ENCODE data around the gene SLC38A3. TPM values are rescaled to one million over a fixed set of nuclear protein-coding genes. Genes with fewer than 3 reads are reported as not detected.
A peak's percentile ranks its signal among the peaks of the same experiment; 100 is the strongest.
"Not testable (repeated sequence)": the region's sequence is repeated elsewhere in the genome, so short reads cannot be mapped to it uniquely, and the experiment has no call there.

The SLC38A3 gene
- total RNA-seq, 1 donor = 0.27 TPM

DNA sequence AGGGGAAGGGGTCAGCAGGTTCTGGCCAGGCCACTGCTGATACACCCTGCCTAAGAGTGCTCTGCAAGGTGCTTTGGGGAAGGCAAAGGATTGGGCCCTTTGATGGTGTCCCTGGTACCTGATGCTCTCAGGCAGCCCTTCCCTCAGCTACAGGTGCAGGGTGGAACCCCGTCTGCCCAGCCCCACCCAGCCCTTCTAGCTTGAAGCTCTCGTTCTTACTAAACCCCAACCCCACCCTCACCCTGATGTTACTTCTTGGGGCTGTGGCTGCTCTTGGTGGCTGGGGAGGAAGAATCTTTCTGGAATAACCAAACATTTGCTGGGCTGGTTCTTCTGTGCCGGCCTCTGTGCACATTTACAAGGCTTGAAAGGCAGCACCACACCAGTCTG, 37.3 kb downstream of the SLC38A3 start:
- no peak for DNase-seq (ENCODE audit: low read depth)
- no peak overlapping the region for H3K4me3 ChIP-seq (ENCODE audit: low read depth, low read length)
- TF ChIP-seq, protein P1, sequence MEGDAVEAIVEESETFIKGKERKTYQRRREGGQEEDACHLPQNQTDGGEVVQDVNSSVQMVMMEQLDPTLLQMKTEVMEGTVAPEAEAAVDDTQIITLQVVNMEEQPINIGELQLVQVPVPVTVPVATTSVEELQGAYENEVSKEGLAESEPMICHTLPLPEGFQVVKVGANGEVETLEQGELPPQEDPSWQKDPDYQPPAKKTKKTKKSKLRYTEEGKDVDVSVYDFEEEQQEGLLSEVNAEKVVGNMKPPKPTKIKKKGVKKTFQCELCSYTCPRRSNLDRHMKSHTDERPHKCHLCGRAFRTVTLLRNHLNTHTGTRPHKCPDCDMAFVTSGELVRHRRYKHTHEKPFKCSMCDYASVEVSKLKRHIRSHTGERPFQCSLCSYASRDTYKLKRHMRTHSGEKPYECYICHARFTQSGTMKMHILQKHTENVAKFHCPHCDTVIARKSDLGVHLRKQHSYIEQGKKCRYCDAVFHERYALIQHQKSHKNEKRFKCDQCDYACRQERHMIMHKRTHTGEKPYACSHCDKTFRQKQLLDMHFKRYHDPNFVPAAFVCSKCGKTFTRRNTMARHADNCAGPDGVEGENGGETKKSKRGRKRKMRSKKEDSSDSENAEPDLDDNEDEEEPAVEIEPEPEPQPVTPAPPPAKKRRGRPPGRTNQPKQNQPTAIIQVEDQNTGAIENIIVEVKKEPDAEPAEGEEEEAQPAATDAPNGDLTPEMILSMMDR (IDR thresholded peaks at IDR 0.05; ENCODE audit: insufficient read depth, low read length) = no peak

DNA sequence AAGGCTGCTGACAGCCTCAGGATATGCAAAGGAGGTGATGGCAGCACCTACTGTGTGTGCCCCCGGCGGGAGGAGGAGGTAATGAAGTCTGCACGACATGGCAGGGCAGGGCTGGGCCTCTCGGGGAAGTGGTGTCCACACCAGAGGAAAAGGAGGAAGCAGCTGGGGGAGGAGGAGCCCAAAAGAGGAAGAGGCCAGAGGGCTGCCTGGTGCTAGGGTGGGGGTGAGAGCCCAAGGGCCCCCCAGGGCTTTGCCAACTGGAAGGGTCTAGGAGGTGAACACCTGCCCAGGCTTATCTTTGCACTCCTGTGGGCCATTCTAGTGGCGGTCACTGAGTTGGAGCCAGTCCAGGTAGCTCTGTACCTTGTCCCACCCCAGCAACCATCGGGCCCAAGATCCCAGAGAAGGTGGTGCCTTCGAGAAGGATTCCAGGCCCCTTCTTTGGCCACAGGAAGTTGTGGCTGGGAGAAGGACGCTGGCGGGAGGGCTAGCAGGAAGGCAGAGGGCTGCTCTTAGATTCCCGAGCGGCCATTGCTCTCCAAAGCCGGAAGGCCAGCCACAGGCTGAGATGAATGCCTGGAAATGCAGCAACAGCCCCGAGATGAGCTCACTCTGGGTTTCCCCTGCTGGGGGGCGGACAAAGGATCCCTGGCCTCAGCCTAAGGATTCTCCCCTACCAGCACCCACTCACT, 37.9 kb downstream of the SLC38A3 start:
- peak overlapping the region; percentile 22 for H3K4me3 ChIP-seq (ENCODE audit: low read depth, low read length)
- DNase-seq (ENCODE audit: low read depth) = peak; percentile 59

DNA sequence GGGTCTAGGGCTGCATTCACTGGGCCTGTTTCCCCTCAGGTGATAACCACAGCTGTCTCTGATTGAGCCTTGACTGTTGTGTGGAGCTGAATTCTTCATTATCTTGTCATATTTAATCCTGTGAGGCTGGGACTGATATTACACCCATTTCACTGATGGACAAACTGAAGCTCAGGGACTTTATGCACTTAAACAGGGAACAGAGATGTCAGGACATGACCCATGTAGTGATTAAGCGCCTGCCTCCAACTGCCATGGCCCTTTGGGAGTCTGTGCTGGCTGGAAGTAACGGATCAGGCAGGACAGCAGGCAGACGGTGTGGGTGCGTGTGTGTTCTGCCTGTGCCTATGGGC, 38.4 kb downstream of the SLC38A3 start:
- DNase-seq (ENCODE audit: low read depth) = no peak
- no peak overlapping the region for H3K4me3 ChIP-seq (ENCODE audit: low read depth, low read length)
- TF ChIP-seq, protein P1 (IDR thresholded peaks at IDR 0.05; ENCODE audit: insufficient read depth, low read length) = no peak

More for the DNA sequence above, 37.9 kb downstream of the SLC38A3 start:
- TF ChIP-seq, protein P1 (IDR thresholded peaks at IDR 0.05; ENCODE audit: insufficient read depth, low read length) = no peak

GRCh38 chr3:50244813-50245212, 39.7 kb downstream of the SLC38A3 start:
- not testable (repeated sequence) for DNase-seq (ENCODE audit: low read depth); H3K4me3 ChIP-seq (ENCODE audit: low read depth, low read length)

DNA sequence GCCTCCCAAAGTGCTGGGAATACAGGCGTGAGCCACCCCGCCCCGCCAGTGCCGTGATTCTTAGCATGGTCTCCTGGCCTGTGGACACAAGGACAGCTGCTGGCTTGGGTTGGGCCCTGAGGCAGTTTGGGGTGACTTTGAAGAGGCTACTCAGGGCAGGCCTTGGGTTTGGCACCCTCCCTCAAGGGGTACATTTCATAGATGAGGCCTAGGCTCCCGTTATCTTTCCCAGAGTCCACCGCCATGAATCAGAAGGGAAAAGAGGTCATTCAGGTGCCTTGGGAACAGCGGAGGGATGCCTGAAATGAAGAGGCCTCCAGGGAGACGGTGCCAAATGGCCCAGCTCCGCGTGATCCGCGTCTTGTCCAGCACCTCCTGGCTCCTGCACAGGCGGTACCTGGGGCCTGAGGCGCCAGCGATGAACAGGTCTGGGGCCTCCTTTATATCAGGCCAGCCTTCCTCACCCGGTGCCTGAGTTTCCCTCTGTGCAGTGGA, 40.2 kb downstream of the SLC38A3 start:
- TF ChIP-seq, protein P1 (IDR thresholded peaks at IDR 0.05; ENCODE audit: insufficient read depth, low read length) = no peak
- H3K4me3 ChIP-seq (ENCODE audit: low read depth, low read length) = peak overlapping the region; percentile 51
- DNase-seq (ENCODE audit: low read depth) = no peak

- DNase-seq (ENCODE audit: low read depth) = peak; percentile 82
Observed at GRCh38 chr3:50245831-50246516, 40.9 kb downstream of the SLC38A3 start.

GRCh38 chr3:50246517-50246954, 41.5 kb downstream of the SLC38A3 start:
- DNase-seq (ENCODE audit: low read depth) = peak; percentile 87
- peak overlapping the region; percentile 10 for H3K4me3 ChIP-seq (ENCODE audit: low read depth, low read length)
- TF ChIP-seq, protein P1 (IDR thresholded peaks at IDR 0.05; ENCODE audit: insufficient read depth, low read length) = no peak

More at GRCh38 chr3:50245831-50246516, 40.9 kb downstream of the SLC38A3 start:
- TF ChIP-seq, protein P1 (IDR thresholded peaks at IDR 0.05; ENCODE audit: insufficient read depth, low read length) = peak; percentile 99
- H3K4me3 ChIP-seq (ENCODE audit: low read depth, low read length) = peak overlapping the region; percentile 51
